ENCODE results near the gene KL. TPM values are rescaled to one million over a fixed set of nuclear protein-coding genes. Genes with fewer than 3 reads are reported as not detected.

The KL gene
- total and polyA plus RNA-seq, 4 donors = 0.38 to 5.9 (median 1.4) TPM

GRCh38 chr13:32997399-32997798, 18.8 kb upstream of the KL start:
- 89 to 94% methylated on average over 2 of the region's 2 CpGs for whole genome bisulfite sequencing, 2 donors
- DNase-seq = no peak
- no peak for ATAC-seq (ENCODE audit: low FRiP score)
- intact Hi-C loops (cut with DNase I) = no loop called here
- Histone ChIP-seq H3K36me3 (ENCODE audit: control insufficient read depth in 1 of 2, insufficient read depth in 2 of 2, low read length in 1 of 2) (no peaks in the 10 kb centered on the region), H3K4me3 (ENCODE audit: low read length in 2 of 2) (no peak overlapping the region), H3K4me1 (ENCODE audit: control insufficient read depth in 1 of 2, insufficient read depth in 2 of 2, low read length in 2 of 2) (no peaks in the 10 kb centered on the region), H3K9me3 (ENCODE audit: control insufficient read depth, low read length) (no peaks in the 10 kb centered on the region), H3K27me3 (ENCODE audit: control insufficient read depth in 1 of 2, insufficient read depth in 2 of 2, low read length in 1 of 2) (no peaks in the 10 kb centered on the region), H3K27ac (ENCODE audit: low read depth in 1 of 2, low read length in 2 of 2) (no peak overlapping the region)

GRCh38 chr13:32998966-32999365, 17.3 kb upstream of the KL start:
- DNase-seq (no peak), ATAC-seq (ENCODE audit: low FRiP score) (no peak)
- 93 to 95% methylated on average over 5 of the region's 5 CpGs for WGBS, 2 donors

GRCh38 chr13:33000365-33000764, 15.9 kb upstream of the KL start:
- Histone ChIP-seq H3K4me3 (ENCODE audit: low read length in 2 of 2) (no peak overlapping the region), H3K36me3 (ENCODE audit: control insufficient read depth in 1 of 2, insufficient read depth in 2 of 2, low read length in 1 of 2) (no peaks in the 10 kb centered on the region), H3K27me3 (ENCODE audit: control insufficient read depth in 1 of 2, insufficient read depth in 2 of 2, low read length in 1 of 2) (no peaks in the 10 kb centered on the region), H3K4me1 (ENCODE audit: control insufficient read depth in 1 of 2, insufficient read depth in 2 of 2, low read length in 2 of 2) (no peaks in the 10 kb centered on the region), H3K9me3 (ENCODE audit: control insufficient read depth, low read length) (no peaks in the 10 kb centered on the region), H3K27ac (ENCODE audit: low read depth in 1 of 2, low read length in 2 of 2) (no peak overlapping the region)
- DNase-seq (no peak), ATAC-seq (ENCODE audit: low FRiP score) (no peak)
- intact Hi-C loops (cut with DNase I) = no loop called here
- 100% methylated on average over 1 of the region's 1 CpG for WGBS, 2 donors

More at GRCh38 chr13:32998966-32999365, 17.3 kb upstream of the KL start:
- H3K27me3 ChIP-seq (ENCODE audit: control insufficient read depth in 1 of 2, insufficient read depth in 2 of 2, low read length in 1 of 2) = no peaks in the 10 kb centered on the region
- H3K9me3 ChIP-seq (ENCODE audit: control insufficient read depth, low read length) = no peaks in the 10 kb centered on the region
- no peaks in the 10 kb centered on the region for H3K4me1 ChIP-seq (ENCODE audit: control insufficient read depth in 1 of 2, insufficient read depth in 2 of 2, low read length in 2 of 2)
- H3K4me3 ChIP-seq (ENCODE audit: low read length in 2 of 2) = no peak overlapping the region
- H3K27ac ChIP-seq (ENCODE audit: low read depth in 1 of 2, low read length in 2 of 2) = no peak overlapping the region
- H3K36me3 ChIP-seq (ENCODE audit: control insufficient read depth in 1 of 2, insufficient read depth in 2 of 2, low read length in 1 of 2) = no peaks in the 10 kb centered on the region
- intact Hi-C loops (cut with DNase I) = no loop called here

GRCh38 chr13:33003458-33004019, 12.7 kb upstream of the KL start:
- DNase-seq (no peak), ATAC-seq (ENCODE audit: low FRiP score) (no peak)
- no peaks in the 10 kb centered on the region for H3K27me3 ChIP-seq (ENCODE audit: control insufficient read depth in 1 of 2, insufficient read depth in 2 of 2, low read length in 1 of 2)
- H3K4me3 ChIP-seq (ENCODE audit: low read length in 2 of 2) = no peak overlapping the region
- intact Hi-C loops (cut with DNase I) = no loop called here
- 96 to 97% methylated on average over 2 of the region's 2 CpGs for WGBS, 2 donors
- no peak overlapping the region for H3K27ac ChIP-seq (ENCODE audit: low read depth in 1 of 2, low read length in 2 of 2)
- H3K9me3 ChIP-seq (ENCODE audit: control insufficient read depth, low read length) = peaks cover 2% of the 10 kb centered on the region
- no peaks in the 10 kb centered on the region for H3K4me1 ChIP-seq (ENCODE audit: control insufficient read depth in 1 of 2, insufficient read depth in 2 of 2, low read length in 2 of 2)
- no peaks in the 10 kb centered on the region for H3K36me3 ChIP-seq (ENCODE audit: control insufficient read depth in 1 of 2, insufficient read depth in 2 of 2, low read length in 1 of 2)

- Histone ChIP-seq H3K36me3 (ENCODE audit: control insufficient read depth in 1 of 2, insufficient read depth in 2 of 2, low read length in 1 of 2) (no peaks in the 10 kb centered on the region), H3K9me3 (ENCODE audit: control insufficient read depth, low read length) (peaks cover 2% of the 10 kb centered on the region), H3K27ac (ENCODE audit: low read depth in 1 of 2, low read length in 2 of 2) (no peak overlapping the region), H3K27me3 (ENCODE audit: control insufficient read depth in 1 of 2, insufficient read depth in 2 of 2, low read length in 1 of 2) (no peaks in the 10 kb centered on the region), H3K4me3 (ENCODE audit: low read length in 2 of 2) (no peak overlapping the region), H3K4me1 (ENCODE audit: control insufficient read depth in 1 of 2, insufficient read depth in 2 of 2, low read length in 2 of 2) (no peaks in the 10 kb centered on the region)
- intact Hi-C loops (cut with DNase I) = no loop called here
- DNase-seq (peak in 1 of 2 donors; percentile 59), ATAC-seq (ENCODE audit: low FRiP score) (peak; percentile 48)
- 10 to 15% methylated on average over 3 of the region's 3 CpGs for WGBS, 2 donors
Measured at GRCh38 chr13:33004511-33004910, 11.7 kb upstream of the KL start.

GRCh38 chr13:33006134-33006533, 10.1 kb upstream of the KL start:
- Histone ChIP-seq H3K9me3 (ENCODE audit: control insufficient read depth, low read length) (peaks cover 2% of the 10 kb centered on the region), H3K4me3 (ENCODE audit: low read length in 2 of 2) (no peak overlapping the region), H3K36me3 (ENCODE audit: control insufficient read depth in 1 of 2, insufficient read depth in 2 of 2, low read length in 1 of 2) (no peaks in the 10 kb centered on the region), H3K4me1 (ENCODE audit: control insufficient read depth in 1 of 2, insufficient read depth in 2 of 2, low read length in 2 of 2) (peaks cover 0 to 2% of the 10 kb centered on the region in 2 donors), H3K27me3 (ENCODE audit: control insufficient read depth in 1 of 2, insufficient read depth in 2 of 2, low read length in 1 of 2) (no peaks in the 10 kb centered on the region), H3K27ac (ENCODE audit: low read depth in 1 of 2, low read length in 2 of 2) (no peak overlapping the region)
- DNase-seq = no peak
- no peak for ATAC-seq (ENCODE audit: low FRiP score)
- intact Hi-C loops (cut with DNase I) = no loop called here
- 71 to 76% methylated on average over 2 of the region's 2 CpGs for WGBS, 2 donors

GRCh38 chr13:33006638-33007037, 9.6 kb upstream of the KL start:
- H3K4me1 ChIP-seq (ENCODE audit: control insufficient read depth in 1 of 2, insufficient read depth in 2 of 2, low read length in 2 of 2) = peaks cover 0 to 2% of the 10 kb centered on the region in 2 donors
- H3K36me3 ChIP-seq (ENCODE audit: control insufficient read depth in 1 of 2, insufficient read depth in 2 of 2, low read length in 1 of 2) = no peaks in the 10 kb centered on the region
- 90 to 94% methylated on average over 3 of the region's 3 CpGs for WGBS, 2 donors
- no peak for DNase-seq
- no peak overlapping the region for H3K4me3 ChIP-seq (ENCODE audit: low read length in 2 of 2)
- intact Hi-C loops (cut with DNase I) = no loop called here
- peaks cover 2% of the 10 kb centered on the region for H3K9me3 ChIP-seq (ENCODE audit: control insufficient read depth, low read length)
- no peaks in the 10 kb centered on the region for H3K27me3 ChIP-seq (ENCODE audit: control insufficient read depth in 1 of 2, insufficient read depth in 2 of 2, low read length in 1 of 2)
- no peak for ATAC-seq (ENCODE audit: low FRiP score)
- H3K27ac ChIP-seq (ENCODE audit: low read depth in 1 of 2, low read length in 2 of 2) = no peak overlapping the region

GRCh38 chr13:33007237-33007636, 9.0 kb upstream of the KL start:
- peaks cover 0 to 2% of the 10 kb centered on the region in 2 donors for H3K4me1 ChIP-seq (ENCODE audit: control insufficient read depth in 1 of 2, insufficient read depth in 2 of 2, low read length in 2 of 2)
- intact Hi-C loops (cut with DNase I) = no loop called here
- 95 to 96% methylated on average over 2 of the region's 2 CpGs for WGBS, 2 donors
- peaks cover 2% of the 10 kb centered on the region for H3K9me3 ChIP-seq (ENCODE audit: control insufficient read depth, low read length)
- H3K27me3 ChIP-seq (ENCODE audit: control insufficient read depth in 1 of 2, insufficient read depth in 2 of 2, low read length in 1 of 2) = no peaks in the 10 kb centered on the region
- DNase-seq (no peak), ATAC-seq (ENCODE audit: low FRiP score) (no peak)
- no peak overlapping the region for H3K27ac ChIP-seq (ENCODE audit: low read depth in 1 of 2, low read length in 2 of 2)
- no peak overlapping the region for H3K4me3 ChIP-seq (ENCODE audit: low read length in 2 of 2)
- H3K36me3 ChIP-seq (ENCODE audit: control insufficient read depth in 1 of 2, insufficient read depth in 2 of 2, low read length in 1 of 2) = no peaks in the 10 kb centered on the region

- intact Hi-C loops (cut with DNase I) = no loop called here
- H3K36me3 ChIP-seq (ENCODE audit: control insufficient read depth in 1 of 2, insufficient read depth in 2 of 2, low read length in 1 of 2) = no peaks in the 10 kb centered on the region
Measured at GRCh38 chr13:33007950-33008349, 8.3 kb upstream of the KL start.

More at GRCh38 chr13:33007950-33008349, 8.3 kb upstream of the KL start:
- 93 to 94% methylated on average over 3 of the region's 3 CpGs for WGBS, 2 donors
- Histone ChIP-seq H3K4me3 (ENCODE audit: low read length in 2 of 2) (no peak overlapping the region), H3K27me3 (ENCODE audit: control insufficient read depth in 1 of 2, insufficient read depth in 2 of 2, low read length in 1 of 2) (no peaks in the 10 kb centered on the region), H3K4me1 (ENCODE audit: control insufficient read depth in 1 of 2, insufficient read depth in 2 of 2, low read length in 2 of 2) (peaks cover 0 to 2% of the 10 kb centered on the region in 2 donors), H3K9me3 (ENCODE audit: control insufficient read depth, low read length) (peaks cover 2% of the 10 kb centered on the region), H3K27ac (ENCODE audit: low read depth in 1 of 2, low read length in 2 of 2) (no peak overlapping the region)
- ATAC-seq (ENCODE audit: low FRiP score) (no peak), DNase-seq (no peak)

Data from aorta (tissue), 5 donors.